ENCODE measurements around the gene MMP24OS.

The MMP24OS gene

DNA sequence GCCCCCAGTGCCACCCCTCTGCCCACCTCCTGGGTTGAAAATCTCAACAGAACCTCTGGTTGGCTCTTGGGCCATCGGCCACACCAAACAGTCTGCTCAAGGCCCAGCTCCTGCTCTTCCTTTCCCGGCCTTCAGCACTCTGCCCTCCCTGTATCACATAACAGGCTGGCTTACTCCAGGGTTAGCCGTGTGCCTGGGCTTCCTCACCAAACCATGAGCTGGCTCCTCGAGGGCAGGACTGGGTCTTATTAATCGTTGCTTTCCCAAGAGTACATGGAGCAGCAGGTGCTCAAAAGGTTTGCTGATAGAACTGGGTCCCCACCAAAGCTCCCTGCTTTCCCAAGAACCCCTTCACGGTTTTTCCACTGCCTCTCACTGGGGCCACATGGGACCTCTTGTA is 27.0 kb upstream of the MMP24OS start:
- H3K27me3 ChIP-seq (ENCODE audit: low read depth, low read length) = no peaks in the 10 kb centered on the region
- H2AFZ ChIP-seq (ENCODE audit: low read depth, low read length) = no peak overlapping the region
- no peaks in the 10 kb centered on the region for H3K36me3 ChIP-seq (replicated peaks; ENCODE audit: low read depth, low read length)
- no peak overlapping the region for H3K4me2 ChIP-seq (ENCODE audit: low read length)
- H3K4me3 ChIP-seq (ENCODE audit: low read length) = no peak overlapping the region
- no peaks in the 10 kb centered on the region for H3K9me3 ChIP-seq (ENCODE audit: insufficient read depth, low read length)
- TF ChIP-seq, protein P1, sequence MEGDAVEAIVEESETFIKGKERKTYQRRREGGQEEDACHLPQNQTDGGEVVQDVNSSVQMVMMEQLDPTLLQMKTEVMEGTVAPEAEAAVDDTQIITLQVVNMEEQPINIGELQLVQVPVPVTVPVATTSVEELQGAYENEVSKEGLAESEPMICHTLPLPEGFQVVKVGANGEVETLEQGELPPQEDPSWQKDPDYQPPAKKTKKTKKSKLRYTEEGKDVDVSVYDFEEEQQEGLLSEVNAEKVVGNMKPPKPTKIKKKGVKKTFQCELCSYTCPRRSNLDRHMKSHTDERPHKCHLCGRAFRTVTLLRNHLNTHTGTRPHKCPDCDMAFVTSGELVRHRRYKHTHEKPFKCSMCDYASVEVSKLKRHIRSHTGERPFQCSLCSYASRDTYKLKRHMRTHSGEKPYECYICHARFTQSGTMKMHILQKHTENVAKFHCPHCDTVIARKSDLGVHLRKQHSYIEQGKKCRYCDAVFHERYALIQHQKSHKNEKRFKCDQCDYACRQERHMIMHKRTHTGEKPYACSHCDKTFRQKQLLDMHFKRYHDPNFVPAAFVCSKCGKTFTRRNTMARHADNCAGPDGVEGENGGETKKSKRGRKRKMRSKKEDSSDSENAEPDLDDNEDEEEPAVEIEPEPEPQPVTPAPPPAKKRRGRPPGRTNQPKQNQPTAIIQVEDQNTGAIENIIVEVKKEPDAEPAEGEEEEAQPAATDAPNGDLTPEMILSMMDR (IDR thresholded peaks at IDR 0.05; ENCODE audit: low read depth, low read length) = no peak
- no peak for TF ChIP-seq EZH2phosphoT487 (IDR thresholded peaks at IDR 0.05; ENCODE audit: low read depth)
- H3K9ac ChIP-seq (ENCODE audit: low read length) = no peak overlapping the region
- H3K79me2 ChIP-seq (ENCODE audit: low read length) = no peaks in the 10 kb centered on the region
- peaks cover 23% of the 10 kb centered on the region for H3K4me1 ChIP-seq (ENCODE audit: low read length)
- H3K27ac ChIP-seq (ENCODE audit: low read length) = no peak overlapping the region
- H4K20me1 ChIP-seq (ENCODE audit: insufficient read depth, low read length) = no peaks in the 10 kb centered on the region

DNA sequence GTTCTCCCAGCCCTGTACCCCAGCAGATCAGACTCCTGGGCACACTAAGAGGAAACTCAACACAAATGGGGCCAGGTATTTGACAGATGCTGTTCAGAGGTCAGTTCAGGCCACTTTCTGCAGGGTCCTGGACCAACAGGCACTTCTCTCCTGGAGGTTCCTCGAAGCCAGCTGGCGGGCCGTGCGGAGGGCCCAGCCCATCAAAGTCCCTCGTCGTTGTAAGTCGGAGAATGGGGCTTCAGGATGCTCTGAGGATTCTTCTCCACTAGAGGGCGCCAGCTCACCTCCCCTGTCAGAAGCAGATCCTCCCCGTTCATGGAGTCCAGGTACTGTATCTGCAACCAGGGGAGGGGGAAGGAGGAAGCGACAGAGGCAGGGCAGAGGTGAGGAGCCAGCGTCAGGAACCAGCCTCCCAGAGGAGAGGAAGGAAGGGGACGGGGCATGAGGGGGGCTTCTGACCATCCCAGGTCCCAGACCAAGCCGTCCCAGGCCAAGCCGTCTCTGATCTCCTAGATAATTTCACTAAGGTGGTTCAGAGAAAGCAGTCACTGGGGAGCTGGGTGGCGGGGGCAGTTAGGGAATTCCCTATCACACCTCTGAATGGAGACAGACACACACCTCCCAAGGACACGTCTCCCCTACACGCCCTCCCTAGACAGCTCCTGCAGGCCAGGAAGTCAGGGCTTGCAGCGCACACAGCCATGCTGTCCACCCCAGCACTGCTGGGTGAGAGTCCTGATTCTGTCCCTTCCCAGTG is 26.0 kb upstream of the MMP24OS start:
- Histone ChIP-seq H3K27me3 (ENCODE audit: low read depth, low read length) (no peaks in the 10 kb centered on the region), H3K79me2 (ENCODE audit: low read length) (no peaks in the 10 kb centered on the region), H3K4me1 (ENCODE audit: low read length) (peaks cover 23% of the 10 kb centered on the region), H3K9me3 (ENCODE audit: insufficient read depth, low read length) (no peaks in the 10 kb centered on the region), H3K4me2 (ENCODE audit: low read length) (peak overlapping the region; percentile 74), H3K27ac (ENCODE audit: low read length) (no peak overlapping the region), H3K36me3 (replicated peaks; ENCODE audit: low read depth, low read length) (no peaks in the 10 kb centered on the region), H4K20me1 (ENCODE audit: insufficient read depth, low read length) (no peaks in the 10 kb centered on the region), H2AFZ (ENCODE audit: low read depth, low read length) (peak overlapping the region; percentile 57; the same call in 1 of the 2 replicates), H3K4me3 (ENCODE audit: low read length) (peak overlapping the region; percentile 60), H3K9ac (ENCODE audit: low read length) (peak overlapping the region; percentile 34; the same call in 1 of the 2 replicates)
- no peak for TF ChIP-seq EZH2phosphoT487 (IDR thresholded peaks at IDR 0.05; ENCODE audit: low read depth)
- TF ChIP-seq, protein P1 (IDR thresholded peaks at IDR 0.05; ENCODE audit: low read depth, low read length) = peak; percentile 98

DNA sequence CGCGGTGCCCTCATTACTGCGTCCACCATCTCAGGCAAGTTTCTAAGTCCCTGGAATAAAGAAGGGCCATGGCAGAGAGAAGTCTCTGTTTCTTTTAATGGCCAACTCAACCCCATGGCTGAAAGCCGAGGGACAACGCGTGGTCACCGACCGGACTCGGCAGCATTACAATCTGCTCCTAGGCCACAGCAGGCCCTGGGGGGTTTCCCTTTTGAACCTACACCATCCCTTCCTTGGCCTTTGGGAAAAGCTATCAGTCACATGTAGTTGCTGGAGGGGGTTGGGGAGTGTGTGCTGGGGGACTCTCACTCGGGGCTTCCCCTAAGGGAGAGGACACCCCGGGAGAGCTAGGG is 25.4 kb upstream of the MMP24OS start:
- Histone ChIP-seq H3K36me3 (replicated peaks; ENCODE audit: low read depth, low read length) (no peaks in the 10 kb centered on the region), H3K9me3 (ENCODE audit: insufficient read depth, low read length) (no peaks in the 10 kb centered on the region), H3K4me1 (ENCODE audit: low read length) (peaks cover 23% of the 10 kb centered on the region), H3K79me2 (ENCODE audit: low read length) (no peaks in the 10 kb centered on the region), H3K4me3 (ENCODE audit: low read length) (no peak overlapping the region), H2AFZ (ENCODE audit: low read depth, low read length) (0 out of 2 replicates have a peak overlapping the region, but pooled peaks have one; percentile 57), H3K4me2 (ENCODE audit: low read length) (peak overlapping the region; percentile 74), H3K9ac (ENCODE audit: low read length) (no peak overlapping the region), H3K27ac (ENCODE audit: low read length) (no peak overlapping the region), H3K27me3 (ENCODE audit: low read depth, low read length) (no peaks in the 10 kb centered on the region), H4K20me1 (ENCODE audit: insufficient read depth, low read length) (no peaks in the 10 kb centered on the region)
- TF ChIP-seq, protein P1 (IDR thresholded peaks at IDR 0.05; ENCODE audit: low read depth, low read length) = no peak
- TF ChIP-seq EZH2phosphoT487 (IDR thresholded peaks at IDR 0.05; ENCODE audit: low read depth) = no peak

DNA sequence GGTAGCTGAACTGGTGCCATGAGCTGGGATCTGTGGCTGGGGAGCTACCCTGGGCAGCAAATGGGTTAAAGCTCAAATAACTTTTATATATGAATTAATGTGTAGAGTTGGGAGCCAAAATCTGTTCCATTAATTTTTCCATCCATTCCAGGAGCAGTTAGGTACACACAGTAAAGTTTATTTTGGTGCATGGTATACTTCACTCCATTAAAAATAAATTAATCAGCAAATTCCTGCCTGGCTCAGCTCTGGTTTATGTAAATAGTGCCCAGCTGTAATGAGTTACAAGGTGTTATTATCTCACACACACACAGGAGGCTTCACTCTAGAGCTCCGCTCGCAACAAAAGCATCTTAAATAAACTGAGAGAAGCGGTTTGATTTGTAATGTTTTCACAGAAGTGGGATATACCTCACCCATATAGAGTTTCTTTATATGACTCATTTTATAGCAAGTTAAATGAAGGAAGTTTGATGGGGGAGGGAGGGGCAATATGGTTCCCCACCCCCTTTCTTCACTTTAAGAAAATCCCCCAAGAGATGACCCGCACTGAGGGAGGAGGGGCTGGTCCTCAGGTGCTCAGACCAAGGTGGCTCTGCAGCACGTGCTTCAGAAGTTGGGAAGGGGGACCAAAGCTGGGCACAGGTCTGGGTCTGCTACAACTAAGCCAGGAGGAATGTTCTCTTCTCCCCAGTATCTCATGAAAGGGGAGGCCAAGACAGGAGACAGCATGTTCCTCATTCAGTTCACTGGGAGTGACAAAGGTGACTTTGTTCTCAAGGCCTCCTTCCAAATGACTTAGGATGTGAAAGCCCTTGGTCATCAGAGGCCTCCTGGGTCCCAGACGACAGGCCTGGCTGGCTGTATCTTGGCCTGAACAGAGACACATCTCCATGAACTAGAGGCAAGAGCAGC is 24.8 kb upstream of the MMP24OS start:
- H3K4me1 ChIP-seq (ENCODE audit: low read length) = peaks cover 23% of the 10 kb centered on the region
- no peak overlapping the region for H3K9ac ChIP-seq (ENCODE audit: low read length)
- H3K27ac ChIP-seq (ENCODE audit: low read length) = no peak overlapping the region
- no peak overlapping the region for H2AFZ ChIP-seq (ENCODE audit: low read depth, low read length)
- no peaks in the 10 kb centered on the region for H3K79me2 ChIP-seq (ENCODE audit: low read length)
- H3K27me3 ChIP-seq (ENCODE audit: low read depth, low read length) = no peaks in the 10 kb centered on the region
- H3K4me3 ChIP-seq (ENCODE audit: low read length) = no peak overlapping the region
- TF ChIP-seq, protein P1 (IDR thresholded peaks at IDR 0.05; ENCODE audit: low read depth, low read length) = no peak
- TF ChIP-seq EZH2phosphoT487 (IDR thresholded peaks at IDR 0.05; ENCODE audit: low read depth) = no peak
- H3K9me3 ChIP-seq (ENCODE audit: insufficient read depth, low read length) = no peaks in the 10 kb centered on the region
- H3K4me2 ChIP-seq (ENCODE audit: low read length) = peak overlapping the region; percentile 74
- H4K20me1 ChIP-seq (ENCODE audit: insufficient read depth, low read length) = no peaks in the 10 kb centered on the region
- no peaks in the 10 kb centered on the region for H3K36me3 ChIP-seq (replicated peaks; ENCODE audit: low read depth, low read length)

Measured in OCI-LY3 (cell line).